ENCODE data around the gene DDR1.

Gene DDR1

DNA sequence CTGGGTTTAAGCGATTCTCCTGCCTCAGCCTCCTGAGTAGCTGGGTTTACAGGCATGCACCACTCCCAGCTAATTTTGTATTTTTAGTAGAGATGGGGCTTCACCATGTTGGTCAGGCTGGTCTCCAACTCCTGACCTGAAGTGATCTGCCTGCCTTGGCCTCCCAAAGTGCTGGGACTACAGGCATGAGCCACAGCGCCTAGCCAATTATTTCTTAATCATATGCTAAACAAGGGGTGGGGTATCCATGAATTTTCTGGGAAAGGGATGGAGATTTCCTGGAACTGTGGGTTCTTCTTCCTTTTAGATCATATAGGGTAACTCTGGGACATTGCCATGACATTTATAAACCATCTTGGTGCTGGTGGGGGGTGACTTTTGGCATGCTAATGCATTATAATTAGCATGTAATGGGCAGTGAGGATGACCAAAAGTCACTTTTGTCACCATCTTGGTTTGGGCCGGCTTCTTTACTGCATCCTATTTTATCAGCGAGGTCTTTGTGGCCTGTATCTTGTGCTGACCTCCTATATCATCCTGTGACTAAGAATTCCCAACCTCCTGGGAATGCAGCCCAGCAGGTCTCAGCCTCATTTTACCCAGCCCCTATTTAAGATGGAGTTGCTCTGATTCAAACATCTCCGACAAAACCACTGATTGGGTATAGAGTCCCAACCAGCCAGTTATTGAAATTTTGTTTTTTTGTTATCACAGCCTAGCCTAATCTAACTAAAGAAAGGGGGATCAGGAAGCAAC is 29.9 kb upstream of the DDR1 start:
- no peak overlapping the region for H3K4me2 ChIP-seq (ENCODE audit: low read depth, low read length, poor library complexity, severe bottlenecking)
- TF ChIP-seq EZH2phosphoT487 (conservative IDR thresholded peaks at IDR 0.05; ENCODE audit: low read length) = no peak
- TF ChIP-seq, protein P1, sequence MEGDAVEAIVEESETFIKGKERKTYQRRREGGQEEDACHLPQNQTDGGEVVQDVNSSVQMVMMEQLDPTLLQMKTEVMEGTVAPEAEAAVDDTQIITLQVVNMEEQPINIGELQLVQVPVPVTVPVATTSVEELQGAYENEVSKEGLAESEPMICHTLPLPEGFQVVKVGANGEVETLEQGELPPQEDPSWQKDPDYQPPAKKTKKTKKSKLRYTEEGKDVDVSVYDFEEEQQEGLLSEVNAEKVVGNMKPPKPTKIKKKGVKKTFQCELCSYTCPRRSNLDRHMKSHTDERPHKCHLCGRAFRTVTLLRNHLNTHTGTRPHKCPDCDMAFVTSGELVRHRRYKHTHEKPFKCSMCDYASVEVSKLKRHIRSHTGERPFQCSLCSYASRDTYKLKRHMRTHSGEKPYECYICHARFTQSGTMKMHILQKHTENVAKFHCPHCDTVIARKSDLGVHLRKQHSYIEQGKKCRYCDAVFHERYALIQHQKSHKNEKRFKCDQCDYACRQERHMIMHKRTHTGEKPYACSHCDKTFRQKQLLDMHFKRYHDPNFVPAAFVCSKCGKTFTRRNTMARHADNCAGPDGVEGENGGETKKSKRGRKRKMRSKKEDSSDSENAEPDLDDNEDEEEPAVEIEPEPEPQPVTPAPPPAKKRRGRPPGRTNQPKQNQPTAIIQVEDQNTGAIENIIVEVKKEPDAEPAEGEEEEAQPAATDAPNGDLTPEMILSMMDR (IDR thresholded peaks at IDR 0.05; ENCODE audit: insufficient read depth, low read length, poor library complexity, severe bottlenecking) = no peak
- H3K9ac ChIP-seq (ENCODE audit: low read length) = no peak overlapping the region
- no peaks in the 10 kb centered on the region for H3K79me2 ChIP-seq (ENCODE audit: insufficient read depth, low read length)
- peaks cover 14% of the 10 kb centered on the region; the same call in 1 of the 2 replicates for H3K9me3 ChIP-seq (ENCODE audit: insufficient read depth, low read length)
- H3F3A ChIP-seq (ENCODE audit: insufficient read depth) = no peaks in the 10 kb centered on the region
- H3K27ac ChIP-seq (ENCODE audit: low read depth, low read length) = no peak overlapping the region
- H3K4me3 ChIP-seq (ENCODE audit: insufficient read depth, low read length, poor library complexity, severe bottlenecking) = no peak overlapping the region
- no peak overlapping the region for H2AFZ ChIP-seq (ENCODE audit: low read depth, low read length, severe bottlenecking)
- no peaks in the 10 kb centered on the region for H3K36me3 ChIP-seq (ENCODE audit: low read length)
- no peaks in the 10 kb centered on the region for H3K9me2 ChIP-seq (replicated peaks; ENCODE audit: insufficient read depth, low read length)
- no peaks in the 10 kb centered on the region for H4K20me1 ChIP-seq (ENCODE audit: low read depth, low read length)
- H3K27me3 ChIP-seq (ENCODE audit: low read length) = no peaks in the 10 kb centered on the region

DNA sequence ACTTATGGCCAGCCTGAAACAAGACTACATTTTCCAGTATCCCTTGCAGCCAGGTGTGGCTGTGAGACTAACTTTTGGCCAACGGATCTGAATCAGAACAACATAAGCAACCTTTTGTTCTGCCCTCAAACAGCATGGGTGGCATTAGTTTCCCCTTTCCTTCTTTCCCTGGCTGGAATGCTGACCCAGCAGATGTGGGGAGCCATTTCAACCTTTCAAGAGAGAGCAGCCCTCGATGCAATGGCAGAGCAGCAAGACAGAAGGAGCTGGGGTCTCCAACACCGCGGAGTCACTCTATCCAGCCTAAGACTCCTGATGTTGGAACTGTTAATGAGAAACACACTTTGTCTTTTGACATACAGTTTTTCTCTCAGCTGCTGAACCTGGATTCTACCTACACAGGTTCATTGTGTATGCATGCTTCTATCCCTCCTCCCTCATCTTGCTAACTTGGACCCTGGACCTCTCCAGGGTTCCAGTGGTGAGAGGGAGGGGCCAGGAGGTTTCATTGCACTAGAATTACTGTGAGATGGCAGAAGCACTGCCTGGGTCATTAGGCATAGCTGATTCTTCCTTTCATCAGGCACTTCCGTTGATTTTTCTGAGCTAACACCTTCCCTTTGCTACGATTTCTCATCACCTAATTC is 28.8 kb upstream of the DDR1 start:
- no peaks in the 10 kb centered on the region for H3F3A ChIP-seq (ENCODE audit: insufficient read depth)
- no peaks in the 10 kb centered on the region for H3K79me2 ChIP-seq (ENCODE audit: insufficient read depth, low read length)
- no peak overlapping the region for H3K4me2 ChIP-seq (ENCODE audit: low read depth, low read length, poor library complexity, severe bottlenecking)
- H3K9ac ChIP-seq (ENCODE audit: low read length) = no peak overlapping the region
- no peak overlapping the region for H3K4me3 ChIP-seq (ENCODE audit: insufficient read depth, low read length, poor library complexity, severe bottlenecking)
- H3K27me3 ChIP-seq (ENCODE audit: low read length) = no peaks in the 10 kb centered on the region
- peaks cover 22% of the 10 kb centered on the region; the same call in 1 of the 2 replicates for H3K9me3 ChIP-seq (ENCODE audit: insufficient read depth, low read length)
- no peak overlapping the region for H3K27ac ChIP-seq (ENCODE audit: low read depth, low read length)
- no peaks in the 10 kb centered on the region for H4K20me1 ChIP-seq (ENCODE audit: low read depth, low read length)
- no peaks in the 10 kb centered on the region for H3K9me2 ChIP-seq (replicated peaks; ENCODE audit: insufficient read depth, low read length)
- no peaks in the 10 kb centered on the region for H3K36me3 ChIP-seq (ENCODE audit: low read length)
- TF ChIP-seq, protein P1 (IDR thresholded peaks at IDR 0.05; ENCODE audit: insufficient read depth, low read length, poor library complexity, severe bottlenecking) = no peak
- TF ChIP-seq EZH2phosphoT487 (conservative IDR thresholded peaks at IDR 0.05; ENCODE audit: low read length) = no peak
- H2AFZ ChIP-seq (ENCODE audit: low read depth, low read length, severe bottlenecking) = no peak overlapping the region

DNA sequence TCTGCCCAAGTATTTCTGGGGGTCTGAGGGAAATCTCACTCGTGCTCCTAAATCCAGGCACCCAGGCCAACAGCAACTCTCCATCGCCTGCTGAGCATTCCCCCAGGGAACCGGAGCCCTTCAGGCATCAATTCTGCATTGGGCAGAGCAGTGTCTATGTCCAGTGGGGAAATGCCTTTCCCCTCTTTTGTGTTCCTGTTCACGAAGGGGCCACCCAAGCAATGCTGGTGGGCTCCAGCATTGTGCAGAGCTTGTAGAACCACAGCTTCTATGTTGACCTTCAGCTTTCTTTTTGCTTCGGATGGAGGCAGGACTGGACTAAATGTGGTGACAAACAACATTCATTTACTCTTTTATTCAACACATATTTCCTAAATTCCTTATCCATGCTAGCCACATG is 27.2 kb upstream of the DDR1 start:
- H3K27ac ChIP-seq (ENCODE audit: low read depth, low read length) = no peak overlapping the region; the same call in 1 of the 2 replicates
- no peak overlapping the region for H3K4me3 ChIP-seq (ENCODE audit: insufficient read depth, low read length, poor library complexity, severe bottlenecking)
- H3K9me2 ChIP-seq (replicated peaks; ENCODE audit: insufficient read depth, low read length) = no peaks in the 10 kb centered on the region
- H3K79me2 ChIP-seq (ENCODE audit: insufficient read depth, low read length) = no peaks in the 10 kb centered on the region
- H4K20me1 ChIP-seq (ENCODE audit: low read depth, low read length) = no peaks in the 10 kb centered on the region
- no peaks in the 10 kb centered on the region for H3K27me3 ChIP-seq (ENCODE audit: low read length)
- H2AFZ ChIP-seq (ENCODE audit: low read depth, low read length, severe bottlenecking) = no peak overlapping the region
- H3F3A ChIP-seq (ENCODE audit: insufficient read depth) = no peaks in the 10 kb centered on the region
- H3K9me3 ChIP-seq (ENCODE audit: insufficient read depth, low read length) = peaks cover 9% of the 10 kb centered on the region; the same call in 1 of the 2 replicates
- TF ChIP-seq, protein P1 (IDR thresholded peaks at IDR 0.05; ENCODE audit: insufficient read depth, low read length, poor library complexity, severe bottlenecking) = no peak
- no peak for TF ChIP-seq EZH2phosphoT487 (conservative IDR thresholded peaks at IDR 0.05; ENCODE audit: low read length)
- no peak overlapping the region for H3K4me2 ChIP-seq (ENCODE audit: low read depth, low read length, poor library complexity, severe bottlenecking)
- no peaks in the 10 kb centered on the region for H3K36me3 ChIP-seq (ENCODE audit: low read length)
- H3K9ac ChIP-seq (ENCODE audit: low read length) = no peak overlapping the region
